ENCODE measurements around the gene PNPLA2. TPM values are rescaled to one million over a fixed set of nuclear protein-coding genes. Genes with fewer than 3 reads are reported as not detected.

The PNPLA2 gene
- total RNA-seq, 1 experiment from 2014 or later = 40.2 TPM

GRCh38 chr11:869399-870126 lies 50.8 kb downstream of the PNPLA2 start:
- Histone ChIP-seq H3K4me1 (ENCODE audit: insufficient read depth, low read length) (no peaks in the 10 kb centered on the region), H3K9me2 (replicated peaks; ENCODE audit: low read length) (no peaks in the 10 kb centered on the region), H3F3A (ENCODE audit: low read length, unreplicated experiment) (no peaks in the 10 kb centered on the region), H3K9ac (ENCODE audit: low read length) (no peak overlapping the region), H3K27me3 (ENCODE audit: low read length) (no peaks in the 10 kb centered on the region), H3K79me2 (ENCODE audit: low read length) (no peaks in the 10 kb centered on the region), H3K27ac (ENCODE audit: low read length) (no peak overlapping the region), H2AFZ (ENCODE audit: low read length) (no peak overlapping the region), H3K4me3 (ENCODE audit: low read length) (no peak overlapping the region), H3K4me2 (ENCODE audit: low read length) (no peak overlapping the region), H3K36me3 (ENCODE audit: low read depth, low read length) (no peaks in the 10 kb centered on the region), H4K20me1 (ENCODE audit: low read length) (no peaks in the 10 kb centered on the region), H3K9me3 (ENCODE audit: low read length) (no peaks in the 10 kb centered on the region)
- ATAC-seq = 0 out of 2 replicates have a peak, but pooled peaks have one; percentile 4
- POLR2A ChIA-PET (ENCODE audit: unreplicated experiment) = no interaction called here
- TF ChIP-seq EZH2 (IDR thresholded peaks at IDR 0.05; ENCODE audit: low read length, unreplicated experiment) = no peak
- TF ChIP-seq EZH2phosphoT487 (IDR thresholded peaks at IDR 0.05; ENCODE audit: borderline replicate concordance, low read length) = no peak
- no peak for TF ChIP-seq CTCF (conservative IDR thresholded peaks at IDR 0.05; ENCODE audit: low read depth, low read length)
- no TSS peak for BruUV-seq (replicated peaks)
- intact Hi-C loops (cut with micrococcal nuclease) = no loop called here
- no peak for DNase-seq
- CTCF ChIA-PET = interaction anchor here (0.6 to 0.7 kb wide), 2 partner anchors 182 to 419 kb away, joined by 3 to 5 read pairs; no protein-coding TSS in a partner anchor

- H3K9me3 ChIP-seq (ENCODE audit: low read length) = no peaks in the 10 kb centered on the region
- BruUV-seq (replicated peaks) = no TSS peak
- peak; percentile 36 for ATAC-seq
- H3K4me2 ChIP-seq (ENCODE audit: low read length) = no peak overlapping the region
- no peaks in the 10 kb centered on the region for H3K36me3 ChIP-seq (ENCODE audit: low read depth, low read length)
- no peaks in the 10 kb centered on the region for H3K79me2 ChIP-seq (ENCODE audit: low read length)
- CTCF ChIA-PET = interaction anchor here (0.7 kb wide), 1 partner anchor 181 kb away, joined by 5 read pairs; no protein-coding TSS in a partner anchor
- TF ChIP-seq EZH2phosphoT487 (IDR thresholded peaks at IDR 0.05; ENCODE audit: borderline replicate concordance, low read length) (no peak), CTCF (conservative IDR thresholded peaks at IDR 0.05; ENCODE audit: low read depth, low read length) (peak; percentile 40), EZH2 (IDR thresholded peaks at IDR 0.05; ENCODE audit: low read length, unreplicated experiment) (no peak)
- no peaks in the 10 kb centered on the region for H3K27me3 ChIP-seq (ENCODE audit: low read length)
- intact Hi-C loops (cut with micrococcal nuclease) = no loop called here
- POLR2A ChIA-PET (ENCODE audit: unreplicated experiment) = no interaction called here
- H3K9me2 ChIP-seq (replicated peaks; ENCODE audit: low read length) = no peaks in the 10 kb centered on the region
- no peak overlapping the region for H3K9ac ChIP-seq (ENCODE audit: low read length)
- no peaks in the 10 kb centered on the region for H3F3A ChIP-seq (ENCODE audit: low read length, unreplicated experiment)
- DNase-seq = peak; percentile 27
- H3K4me1 ChIP-seq (ENCODE audit: insufficient read depth, low read length) = no peaks in the 10 kb centered on the region
- H3K27ac ChIP-seq (ENCODE audit: low read length) = no peak overlapping the region
- H2AFZ ChIP-seq (ENCODE audit: low read length) = no peak overlapping the region
- no peak overlapping the region for H3K4me3 ChIP-seq (ENCODE audit: low read length)
- no peaks in the 10 kb centered on the region for H4K20me1 ChIP-seq (ENCODE audit: low read length)
Observed at GRCh38 chr11:870127-870413, 51.4 kb downstream of the PNPLA2 start.

- H3K36me3 ChIP-seq (ENCODE audit: low read depth, low read length) = no peaks in the 10 kb centered on the region
- H3K4me3 ChIP-seq (ENCODE audit: low read length) = no peak overlapping the region
- ATAC-seq (no peak), DNase-seq (no peak)
- H3K27ac ChIP-seq (ENCODE audit: low read length) = no peak overlapping the region
- no peaks in the 10 kb centered on the region for H4K20me1 ChIP-seq (ENCODE audit: low read length)
- H3K79me2 ChIP-seq (ENCODE audit: low read length) = no peaks in the 10 kb centered on the region
- no peak overlapping the region for H3K4me2 ChIP-seq (ENCODE audit: low read length)
- no peaks in the 10 kb centered on the region for H3K27me3 ChIP-seq (ENCODE audit: low read length)
- H2AFZ ChIP-seq (ENCODE audit: low read length) = no peak overlapping the region
- H3K9ac ChIP-seq (ENCODE audit: low read length) = no peak overlapping the region
- H3F3A ChIP-seq (ENCODE audit: low read length, unreplicated experiment) = no peaks in the 10 kb centered on the region
- POLR2A ChIA-PET (ENCODE audit: unreplicated experiment) = no interaction called here
- BruUV-seq (replicated peaks) = no TSS peak
- H3K4me1 ChIP-seq (ENCODE audit: insufficient read depth, low read length) = no peaks in the 10 kb centered on the region
- H3K9me3 ChIP-seq (ENCODE audit: low read length) = no peaks in the 10 kb centered on the region
- TF ChIP-seq CTCF (conservative IDR thresholded peaks at IDR 0.05; ENCODE audit: low read depth, low read length) (no peak), EZH2phosphoT487 (IDR thresholded peaks at IDR 0.05; ENCODE audit: borderline replicate concordance, low read length) (no peak), EZH2 (IDR thresholded peaks at IDR 0.05; ENCODE audit: low read length, unreplicated experiment) (no peak)
- CTCF ChIA-PET = interaction anchor here (0.7 kb wide), 1 partner anchor 181 kb away, joined by 5 read pairs; no protein-coding TSS in a partner anchor
- intact Hi-C loops (cut with micrococcal nuclease) = no loop called here
- no peaks in the 10 kb centered on the region for H3K9me2 ChIP-seq (replicated peaks; ENCODE audit: low read length)
Observed at GRCh38 chr11:870418-870817, 51.7 kb downstream of the PNPLA2 start.

Data from PC-3 (cell line).